Sciatic nerve (tissue), 2 donors: ENCODE results near the gene NUDCD2. TPM values are rescaled to one million over a fixed set of nuclear protein-coding genes. Genes with fewer than 3 reads are reported as not detected.

Experiments used
- ATAC-seq: fragments of 200-7000 bp; cut with Tn5 transposase; one replicate; pipeline ENCODE4 v1.9.1; 2020; ENCODE audit warnings: mild to moderate bottlenecking, moderate library complexity
- DNase-seq: peaks from one replicate; pipeline ENCODE4 v3.0.0-alpha.2; 2020; ENCODE audit warnings: low spot score
- intact Hi-C: fragments of 100-400 bp; cut with DNase I; formaldehyde crosslinking; loops from one replicate; pipeline ENCODE4 v1.14.2; 2022
- total RNA-seq: library from RNA; stranded (reverse); fragmentation: NEBNext Ultra II Directional; extraction: Animal tissue kit (Norgen Biotek cat#: 25700); gene quantifications from one replicate; pipeline ENCODE4 v1.2.1, GENCODE V29; 2021
- donor health status: DM: no; HTN: no; CAD: no.
- donor health status: DM: no; HTN: no; CAD: no.

The NUDCD2 gene, protein sequence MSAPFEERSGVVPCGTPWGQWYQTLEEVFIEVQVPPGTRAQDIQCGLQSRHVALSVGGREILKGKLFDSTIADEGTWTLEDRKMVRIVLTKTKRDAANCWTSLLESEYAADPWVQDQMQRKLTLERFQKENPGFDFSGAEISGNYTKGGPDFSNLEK
- 23.0 TPM for total RNA-seq

DNA sequence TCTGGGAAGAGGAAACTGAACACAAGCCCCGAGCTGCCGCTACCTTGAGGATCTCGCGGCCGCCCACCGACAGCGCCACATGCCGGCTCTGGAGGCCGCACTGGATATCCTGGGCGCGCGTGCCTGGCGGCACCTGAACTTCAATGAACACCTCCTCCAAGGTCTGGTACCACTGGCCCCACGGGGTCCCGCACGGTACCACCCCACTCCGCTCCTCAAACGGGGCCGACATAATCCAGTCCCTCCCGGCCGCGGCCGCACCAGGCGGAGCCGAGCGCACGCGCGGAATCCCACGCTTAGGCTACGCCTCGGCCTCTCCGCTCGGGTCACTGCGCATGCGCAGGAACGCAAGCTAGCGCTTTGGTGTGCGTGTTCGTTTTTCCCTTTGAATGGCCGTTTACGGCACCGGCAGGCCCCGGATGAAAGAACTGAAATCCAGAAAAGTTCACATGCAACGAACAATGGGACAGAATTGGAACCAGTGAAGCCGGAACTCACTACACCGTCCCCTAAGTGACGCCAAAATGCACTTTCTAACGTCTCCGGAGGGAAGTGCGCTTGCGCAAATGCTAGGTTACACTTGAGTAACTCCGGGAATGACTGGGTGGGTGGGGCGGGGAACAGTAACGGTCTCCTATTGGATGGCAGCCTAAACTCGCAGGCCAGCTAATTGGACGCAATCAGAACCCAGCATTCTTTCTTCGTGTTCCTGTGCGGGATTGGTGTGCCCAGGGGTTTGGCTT, at the start of gene NUDCD2:
TSS of gene NUDCD2 (minus strand) at position 284 of the 743 bp plus-strand sequence. CDS start at position 232, 52 bp downstream.
- intact Hi-C loops, result no loop called here
- peak; percentile 99 for DNase-seq
- peak; percentile 98 for ATAC-seq

- intact Hi-C loops, result no loop called here
- DNase-seq (no peak), ATAC-seq (no peak)
Observed at GRCh38 chr5:163509291-163509951, 49.5 kb upstream of the NUDCD2 start.

GRCh38 chr5:163508753-163509152, 48.9 kb upstream of the NUDCD2 start:
- ATAC-seq, result no peak

GRCh38 chr5:163506726-163507125, 46.8 kb upstream of the NUDCD2 start:
- no peak for ATAC-seq
- DNase-seq, result no peak
- intact Hi-C loops, result no loop called here

More at GRCh38 chr5:163508753-163509152, 48.9 kb upstream of the NUDCD2 start:
- DNase-seq, result no peak
- intact Hi-C loops, result no loop called here

- ATAC-seq, result no peak
- intact Hi-C loops, result no loop called here
- DNase-seq, result no peak
Observed at GRCh38 chr5:163506095-163506457, 46.2 kb upstream of the NUDCD2 start.

DNA sequence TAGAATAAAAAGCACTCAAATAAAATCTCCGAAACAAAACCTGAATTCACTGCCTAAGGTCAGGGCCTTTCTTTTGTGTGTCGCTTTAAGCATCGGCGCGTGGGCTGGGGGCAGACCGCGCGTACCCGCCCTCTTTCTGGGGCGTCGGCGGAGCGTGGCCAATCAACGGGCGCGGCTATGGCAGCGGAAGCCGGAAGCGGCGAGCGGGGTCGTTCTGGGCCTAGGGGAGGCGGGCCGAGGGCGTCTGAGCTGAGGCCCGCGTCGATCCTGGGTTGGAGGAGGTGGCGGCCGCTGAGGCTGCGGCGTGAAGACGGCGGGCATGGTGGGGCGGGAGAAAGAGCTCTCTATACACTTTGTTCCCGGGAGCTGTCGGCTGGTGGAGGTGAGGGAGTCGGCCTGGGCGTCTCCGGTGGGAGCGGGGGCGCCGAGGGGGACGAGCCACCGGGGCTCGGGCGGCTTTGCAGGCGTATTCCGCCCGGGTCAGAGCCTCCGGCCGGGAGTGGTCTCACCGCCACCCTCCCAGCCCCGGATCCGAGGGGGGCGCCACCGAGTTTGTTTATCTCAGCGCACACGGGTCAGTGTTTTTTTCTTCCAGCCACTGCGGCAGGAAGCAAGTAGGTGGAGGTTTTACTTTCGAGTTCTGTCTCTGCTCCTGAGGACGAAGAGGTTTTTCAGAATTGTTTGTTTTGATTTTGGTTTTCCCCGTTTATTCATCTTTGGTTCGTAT, 45.6 kb upstream of the NUDCD2 start, which contains the start of gene MAT2B:
TSS of gene MAT2B (plus strand) at position 252 of the 727 bp plus-strand sequence. CDS start at position 320, 68 bp downstream.
- intact Hi-C loops, result no loop called here
- ATAC-seq, result peak; percentile 99

GRCh38 chr5:163505049-163505367, 45.1 kb upstream of the NUDCD2 start:
- ATAC-seq, result peak; percentile 1
- intact Hi-C loops, result no loop called here

More for the DNA sequence above, 45.6 kb upstream of the NUDCD2 start, which contains the start of gene MAT2B:
- peak; percentile 97 for DNase-seq

DNA sequence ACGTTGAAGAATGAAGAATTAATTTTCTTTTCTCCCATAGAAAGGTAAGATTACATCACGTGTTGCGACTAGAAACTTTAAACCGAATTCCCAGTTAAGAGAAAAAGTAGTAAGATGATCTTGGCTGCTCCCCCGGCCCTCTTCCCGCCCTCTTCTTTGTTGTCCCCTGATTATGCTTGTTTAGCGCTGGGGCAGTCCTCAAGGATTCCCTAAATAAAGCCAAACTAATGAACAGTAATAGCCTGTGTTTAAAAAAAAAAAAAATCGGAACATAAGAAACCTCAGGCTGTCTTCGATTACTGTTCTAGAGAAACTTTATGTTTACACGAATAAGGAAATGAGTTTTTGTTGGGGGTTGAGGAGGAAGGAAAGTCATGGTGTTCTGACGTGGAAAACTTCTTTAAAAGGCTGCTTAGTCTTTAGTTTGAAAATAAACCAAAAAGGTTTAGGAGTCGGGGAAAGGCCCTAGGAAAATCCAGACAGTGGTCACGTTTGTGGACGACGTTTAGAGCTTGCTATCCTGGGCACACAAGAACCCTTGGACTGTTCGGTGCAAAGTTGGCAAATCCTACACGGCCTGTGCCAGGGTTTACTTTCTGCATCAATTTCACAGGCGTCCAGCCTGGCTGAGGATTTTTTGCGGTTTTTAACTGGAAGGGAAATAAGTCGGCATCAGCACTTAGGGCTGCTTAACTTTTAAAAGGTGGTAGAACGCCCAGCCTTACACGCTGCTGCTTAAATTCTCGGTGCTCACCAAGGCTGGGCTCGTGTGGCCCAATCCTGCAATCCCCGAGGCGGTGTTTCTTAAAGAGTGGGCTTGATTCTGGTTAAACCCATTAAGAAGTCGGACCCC, 44.4 kb upstream of the NUDCD2 start:
- peak; percentile 45 for ATAC-seq
- intact Hi-C loops, result no loop called here
- DNase-seq, result no peak

More at GRCh38 chr5:163505049-163505367, 45.1 kb upstream of the NUDCD2 start:
- no peak for DNase-seq

DNA sequence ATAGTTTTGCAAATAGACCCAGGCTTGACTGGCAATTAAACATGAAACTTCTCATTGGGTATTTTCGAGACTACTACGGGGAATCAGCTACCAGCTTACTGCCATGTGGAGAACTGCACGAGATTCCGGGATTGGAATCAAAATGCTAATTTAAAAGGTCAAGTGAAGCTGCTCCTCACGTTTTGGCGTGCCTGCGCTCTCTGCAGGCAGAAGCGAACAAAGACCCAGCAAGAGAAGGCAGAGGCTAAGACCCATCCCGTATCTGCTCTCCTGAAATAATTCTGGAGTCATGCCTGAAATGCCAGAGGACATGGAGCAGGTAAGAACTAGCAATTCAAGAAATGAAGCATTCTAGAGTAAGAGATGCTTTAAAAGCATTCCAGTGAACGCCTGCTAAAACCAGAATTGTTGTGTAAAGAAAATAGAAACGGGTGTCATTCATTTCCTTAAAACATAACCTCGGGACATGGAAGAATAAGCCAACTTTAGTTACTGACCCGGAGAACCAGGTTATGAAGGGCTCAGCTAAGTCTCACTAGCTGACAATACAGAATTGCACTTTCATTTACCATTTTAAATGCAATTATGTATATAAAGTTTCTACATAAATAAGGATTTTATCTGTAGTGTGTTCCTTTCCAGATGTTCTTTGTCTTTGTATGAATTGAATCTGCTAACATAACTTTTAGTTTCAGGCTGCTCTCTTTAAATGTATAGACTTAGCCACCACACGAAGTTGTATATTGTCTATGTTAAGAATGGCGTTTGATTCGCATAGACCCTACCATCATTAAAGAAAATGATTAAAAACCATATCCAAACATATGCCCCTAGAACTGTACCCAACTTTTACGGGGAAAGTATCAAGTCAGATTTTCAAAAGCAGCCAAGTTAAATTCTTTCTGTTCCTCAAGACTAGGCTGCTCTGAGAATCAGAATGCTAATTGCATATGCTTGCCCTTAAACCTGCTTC, 43.5 kb upstream of the NUDCD2 start:
- DNase-seq, result peak; percentile 63
- intact Hi-C loops, result no loop called here
- ATAC-seq, result peak; percentile 40

DNA sequence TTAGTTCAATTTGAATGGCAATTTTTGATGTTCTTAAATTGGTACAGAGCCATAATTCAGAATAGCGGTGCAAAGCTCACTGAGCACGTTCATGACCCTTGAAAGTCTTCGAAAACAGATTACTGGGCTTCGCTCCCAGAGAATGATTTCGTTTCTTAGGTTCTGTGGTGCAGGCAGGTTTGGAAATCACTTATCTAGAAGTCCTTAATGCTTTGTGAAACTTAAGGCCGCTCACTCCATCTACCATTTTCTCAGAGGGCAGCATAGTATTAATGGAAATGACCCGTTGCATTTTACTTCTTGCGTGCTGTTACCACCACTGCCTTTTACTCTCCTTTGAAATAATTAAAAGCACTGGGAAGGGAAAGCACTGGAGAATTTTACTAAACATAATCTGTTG, 42.6 kb upstream of the NUDCD2 start:
- intact Hi-C loops, result no loop called here
- DNase-seq, result no peak
- ATAC-seq, result no peak

DNA sequence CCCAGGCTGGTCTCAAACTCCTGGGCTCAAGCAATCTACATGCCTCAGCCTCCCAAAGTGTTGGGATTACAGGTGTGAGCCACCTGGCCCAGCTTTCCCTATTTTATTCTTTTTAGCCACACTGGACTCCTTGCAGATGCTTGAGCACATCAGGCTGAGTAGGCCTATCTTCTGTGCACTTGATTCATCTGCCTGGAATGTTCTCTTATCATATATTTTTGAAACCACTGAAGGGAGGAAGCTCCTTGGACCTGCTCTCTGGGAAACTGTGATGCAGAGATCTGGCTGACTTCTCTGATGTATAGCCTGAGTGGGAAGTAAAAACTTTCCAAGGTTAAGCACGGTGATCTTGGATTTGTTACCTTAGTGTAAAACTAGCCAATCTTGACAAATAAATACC, 39.0 kb upstream of the NUDCD2 start:
- no peak for ATAC-seq
- intact Hi-C loops, result no loop called here
- no peak for DNase-seq

GRCh38 chr5:163497315-163497714, 37.4 kb upstream of the NUDCD2 start:
- intact Hi-C loops, result no loop called here
- DNase-seq (no peak), ATAC-seq (no peak)

DNA sequence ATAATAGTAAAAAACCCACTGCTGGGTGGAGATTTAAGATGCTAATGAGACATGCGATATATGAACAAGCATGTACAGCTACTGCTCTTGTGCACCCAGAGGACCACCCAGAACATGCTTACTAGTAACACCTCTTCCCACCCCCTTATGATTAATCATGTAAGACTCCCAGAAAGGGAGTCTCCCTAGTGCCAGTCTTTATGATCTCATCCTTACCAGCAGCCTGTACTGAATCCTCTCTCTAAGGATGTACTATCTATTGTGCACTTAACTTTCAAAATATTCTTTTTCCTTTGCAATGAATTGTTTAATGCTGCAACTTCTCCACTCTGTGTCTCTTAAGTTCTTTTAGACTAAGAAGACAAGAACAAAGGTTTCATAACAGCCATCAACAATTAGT, 36.4 kb upstream of the NUDCD2 start:
- DNase-seq (no peak), ATAC-seq (no peak)

DNA sequence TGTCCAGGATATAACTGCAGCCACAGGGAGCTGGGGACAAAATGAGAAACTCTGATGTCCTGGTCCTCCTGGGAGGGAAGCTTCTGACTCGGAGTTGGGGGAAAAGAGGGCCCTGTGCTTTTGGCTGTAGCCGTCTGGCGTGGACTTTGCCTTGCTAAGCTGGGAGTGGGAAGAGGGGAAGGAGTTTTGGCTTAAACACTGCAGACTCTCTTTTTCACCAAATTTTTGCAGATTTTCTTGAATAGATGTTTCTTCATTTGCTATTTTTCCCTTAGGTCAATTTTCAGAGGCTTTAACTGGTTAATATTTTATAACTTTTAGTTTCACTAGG, 29.8 kb upstream of the NUDCD2 start:
- DNase-seq (no peak), ATAC-seq (no peak)
- intact Hi-C loops, result no loop called here

More for the DNA sequence above, 36.4 kb upstream of the NUDCD2 start:
- intact Hi-C loops, result no loop called here

- DNase-seq (no peak), ATAC-seq (no peak)
- intact Hi-C loops, result no loop called here
Observed at GRCh38 chr5:163489055-163489744, 29.3 kb upstream of the NUDCD2 start.

DNA sequence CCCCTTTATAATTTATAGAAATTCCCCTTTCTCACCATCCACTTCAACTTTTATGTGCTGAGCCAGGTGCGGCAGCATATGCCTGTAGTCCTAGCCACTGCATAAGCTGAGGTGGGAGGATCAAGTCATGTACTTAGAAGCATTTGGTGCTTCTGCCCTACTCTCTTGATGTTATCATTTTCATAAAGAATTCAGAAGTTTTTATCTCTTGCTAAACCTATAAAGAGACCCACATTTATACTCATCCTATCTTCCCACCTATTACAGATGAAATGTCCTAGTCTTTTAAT, 19.0 kb upstream of the NUDCD2 start:
- DNase-seq (no peak), ATAC-seq (no peak)
- intact Hi-C loops, result no loop called here
